PFSK-1 (cell line): ENCODE results near the gene SCAMP3.

ENCODE experiments used
- TAF1 ChIP-seq: IDR thresholded peaks from 2 replicates; pipeline ENCODE4 v1.6.1; 2012; ENCODE audit warnings: low read length, control low read depth, borderline replicate concordance; ENCODE audit not compliant: insufficient read depth
- TF ChIP-seq, protein P1 (sequence below), 2 experiments: IDR thresholded peaks; 2 replicates each; pipeline versions ENCODE4 v1.6.1 to v1.8.0; 2011 to 2012; ENCODE audit warnings: low read depth in 2 of 2, low read length in 2 of 2, control low read depth in 1 of 2, inconsistent platforms in 1 of 2, mild to moderate bottlenecking in 1 of 2, moderate library complexity in 1 of 2; ENCODE audit not compliant: insufficient read depth in 1 of 2

DNA sequence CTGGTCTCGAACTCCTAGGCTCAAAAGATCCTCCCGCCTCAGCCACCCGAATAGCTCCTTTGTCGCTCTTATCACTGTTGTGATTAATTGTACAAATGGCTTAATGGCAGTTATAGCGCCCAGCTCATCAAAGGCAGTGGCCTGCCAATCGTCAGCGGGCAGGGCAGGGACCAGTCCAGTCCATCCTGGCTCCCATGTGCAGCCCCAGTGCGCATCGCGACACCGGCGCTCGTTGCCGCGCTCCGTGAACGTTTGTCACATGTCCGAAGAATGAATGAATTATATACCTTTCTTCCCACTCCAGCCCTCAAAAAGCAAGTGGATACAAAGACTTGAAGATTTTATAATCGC, 35.3 kb downstream of the SCAMP3 start:
- TF ChIP-seq, protein P1, sequence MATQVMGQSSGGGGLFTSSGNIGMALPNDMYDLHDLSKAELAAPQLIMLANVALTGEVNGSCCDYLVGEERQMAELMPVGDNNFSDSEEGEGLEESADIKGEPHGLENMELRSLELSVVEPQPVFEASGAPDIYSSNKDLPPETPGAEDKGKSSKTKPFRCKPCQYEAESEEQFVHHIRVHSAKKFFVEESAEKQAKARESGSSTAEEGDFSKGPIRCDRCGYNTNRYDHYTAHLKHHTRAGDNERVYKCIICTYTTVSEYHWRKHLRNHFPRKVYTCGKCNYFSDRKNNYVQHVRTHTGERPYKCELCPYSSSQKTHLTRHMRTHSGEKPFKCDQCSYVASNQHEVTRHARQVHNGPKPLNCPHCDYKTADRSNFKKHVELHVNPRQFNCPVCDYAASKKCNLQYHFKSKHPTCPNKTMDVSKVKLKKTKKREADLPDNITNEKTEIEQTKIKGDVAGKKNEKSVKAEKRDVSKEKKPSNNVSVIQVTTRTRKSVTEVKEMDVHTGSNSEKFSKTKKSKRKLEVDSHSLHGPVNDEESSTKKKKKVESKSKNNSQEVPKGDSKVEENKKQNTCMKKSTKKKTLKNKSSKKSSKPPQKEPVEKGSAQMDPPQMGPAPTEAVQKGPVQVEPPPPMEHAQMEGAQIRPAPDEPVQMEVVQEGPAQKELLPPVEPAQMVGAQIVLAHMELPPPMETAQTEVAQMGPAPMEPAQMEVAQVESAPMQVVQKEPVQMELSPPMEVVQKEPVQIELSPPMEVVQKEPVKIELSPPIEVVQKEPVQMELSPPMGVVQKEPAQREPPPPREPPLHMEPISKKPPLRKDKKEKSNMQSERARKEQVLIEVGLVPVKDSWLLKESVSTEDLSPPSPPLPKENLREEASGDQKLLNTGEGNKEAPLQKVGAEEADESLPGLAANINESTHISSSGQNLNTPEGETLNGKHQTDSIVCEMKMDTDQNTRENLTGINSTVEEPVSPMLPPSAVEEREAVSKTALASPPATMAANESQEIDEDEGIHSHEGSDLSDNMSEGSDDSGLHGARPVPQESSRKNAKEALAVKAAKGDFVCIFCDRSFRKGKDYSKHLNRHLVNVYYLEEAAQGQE (IDR thresholded peaks at IDR 0.05; ENCODE audit: insufficient read depth in 1 of 2, low read depth in 2 of 2, low read length in 2 of 2): no peak
- no peak for TF ChIP-seq TAF1
